ENCODE data around the gene PLBD1. TPM values are rescaled to one million over a fixed set of nuclear protein-coding genes. Genes with fewer than 3 reads are reported as not detected.

Gene PLBD1
- total and polyA plus RNA-seq, 4 donors = 1.4 to 7.5 (median 4.2) TPM

GRCh38 chr12:14612250-14612649 lies 44.6 kb upstream of the PLBD1 start:
- H3K27ac ChIP-seq (ENCODE audit: low read depth in 1 of 2, low read length in 2 of 2) = no peak overlapping the region
- no peak overlapping the region for H3K9ac ChIP-seq (ENCODE audit: low read depth in 1 of 2, low read length in 2 of 2)
- 83% methylated on average over 3 of the region's 3 CpGs for WGBS
- no peaks in the 10 kb centered on the region for H3K36me3 ChIP-seq (ENCODE audit: control insufficient read depth in 4 of 4, insufficient read depth in 3 of 4, low read depth in 1 of 4, low read length in 3 of 4)
- no peak overlapping the region for H3K4me3 ChIP-seq (ENCODE audit: low read depth in 1 of 3, low read length in 3 of 3)
- peaks cover 0 to 6% (median 4%) of the 10 kb centered on the region in 4 donors for H3K9me3 ChIP-seq (ENCODE audit: control insufficient read depth in 4 of 4, low read length in 3 of 4)
- H3K27me3 ChIP-seq (ENCODE audit: control insufficient read depth in 4 of 4, insufficient read depth in 4 of 4, low read length in 3 of 4) = no peaks in the 10 kb centered on the region
- H3K4me1 ChIP-seq (ENCODE audit: control insufficient read depth in 4 of 4, insufficient read depth in 4 of 4, low read length in 3 of 4) = peaks cover 0 to 4% (median 1%) of the 10 kb centered on the region in 4 donors
- TF ChIP-seq HNF4A (conservative IDR thresholded peaks at IDR 0.05) = no peak
- DNase-seq (ENCODE audit: low spot score) = no peak

GRCh38 chr12:14611640-14612203 lies 44.0 kb upstream of the PLBD1 start:
- no peak overlapping the region for H3K4me3 ChIP-seq (ENCODE audit: low read depth in 1 of 3, low read length in 3 of 3)
- TF ChIP-seq ATF3 (IDR thresholded peaks at IDR 0.05) (no peak), GABPA (IDR thresholded peaks at IDR 0.05 in 1 of 2, conservative IDR thresholded peaks at IDR 0.05 in 1 of 2) (no peak), YY1 (IDR thresholded peaks at IDR 0.05) (no peak), FOXA2 (IDR thresholded peaks at IDR 0.05) (no peak)
- no peak overlapping the region for H3K27ac ChIP-seq (ENCODE audit: low read depth in 1 of 2, low read length in 2 of 2)
- H3K36me3 ChIP-seq (ENCODE audit: control insufficient read depth in 4 of 4, insufficient read depth in 3 of 4, low read depth in 1 of 4, low read length in 3 of 4) = no peaks in the 10 kb centered on the region
- H3K9ac ChIP-seq (ENCODE audit: low read depth in 1 of 2, low read length in 2 of 2) = no peak overlapping the region
- H3K4me1 ChIP-seq (ENCODE audit: control insufficient read depth in 4 of 4, insufficient read depth in 4 of 4, low read length in 3 of 4) = peaks cover 0 to 4% (median 1%) of the 10 kb centered on the region in 4 donors
- DNase-seq (ENCODE audit: low spot score) = no peak
- H3K27me3 ChIP-seq (ENCODE audit: control insufficient read depth in 4 of 4, insufficient read depth in 4 of 4, low read length in 3 of 4) = no peaks in the 10 kb centered on the region
- 93% methylated on average over 3 of the region's 3 CpGs for WGBS
- H3K9me3 ChIP-seq (ENCODE audit: control insufficient read depth in 4 of 4, low read length in 3 of 4) = peaks cover 0 to 9% (median 4%) of the 10 kb centered on the region in 4 donors

- Histone ChIP-seq H3K27ac (ENCODE audit: low read depth in 1 of 2, low read length in 2 of 2) (no peak overlapping the region), H3K9ac (ENCODE audit: low read depth in 1 of 2, low read length in 2 of 2) (no peak overlapping the region), H3K27me3 (ENCODE audit: control insufficient read depth in 4 of 4, insufficient read depth in 4 of 4, low read length in 3 of 4) (no peaks in the 10 kb centered on the region), H3K36me3 (ENCODE audit: control insufficient read depth in 4 of 4, insufficient read depth in 3 of 4, low read depth in 1 of 4, low read length in 3 of 4) (no peaks in the 10 kb centered on the region), H3K4me3 (ENCODE audit: low read depth in 1 of 3, low read length in 3 of 3) (no peak overlapping the region), H3K9me3 (ENCODE audit: control insufficient read depth in 4 of 4, low read length in 3 of 4) (peaks cover 0 to 24% (median 5%) of the 10 kb centered on the region in 4 donors), H3K4me1 (ENCODE audit: control insufficient read depth in 4 of 4, insufficient read depth in 4 of 4, low read length in 3 of 4) (peaks cover 0 to 3% (median 0%) of the 10 kb centered on the region in 4 donors)
- DNase-seq (ENCODE audit: low spot score) = no peak
- TF ChIP-seq HNF4A (conservative IDR thresholded peaks at IDR 0.05) = no peak
- TF ChIP-seq EGR1 (IDR thresholded peaks at IDR 0.05; ENCODE audit: low read depth in 2 of 2) = no peak
- TF ChIP-seq SP1 (IDR thresholded peaks at IDR 0.05) = no peak
- TF ChIP-seq HNF4G (IDR thresholded peaks at IDR 0.05) = no peak
These were observed 39.9 kb upstream of the PLBD1 start for GRCh38 chr12:14607568-14607967.

GRCh38 chr12:14605401-14605989 lies 37.8 kb upstream of the PLBD1 start:
- Histone ChIP-seq H3K9me3 (ENCODE audit: control insufficient read depth in 4 of 4, low read length in 3 of 4) (peaks cover 0 to 20% (median 2%) of the 10 kb centered on the region in 4 donors), H3K36me3 (ENCODE audit: control insufficient read depth in 4 of 4, insufficient read depth in 3 of 4, low read depth in 1 of 4, low read length in 3 of 4) (no peaks in the 10 kb centered on the region), H3K27ac (ENCODE audit: low read depth in 1 of 2, low read length in 2 of 2) (no peak overlapping the region), H3K4me1 (ENCODE audit: control insufficient read depth in 4 of 4, insufficient read depth in 4 of 4, low read length in 3 of 4) (no peaks in the 10 kb centered on the region), H3K27me3 (ENCODE audit: control insufficient read depth in 4 of 4, insufficient read depth in 4 of 4, low read length in 3 of 4) (no peaks in the 10 kb centered on the region), H3K4me3 (ENCODE audit: low read depth in 1 of 3, low read length in 3 of 3) (peak overlapping the region in 1 of 3 donors; percentile 41), H3K9ac (ENCODE audit: low read depth in 1 of 2, low read length in 2 of 2) (no peak overlapping the region)
- WGBS = 60% methylated on average over 3 of the region's 3 CpGs
- DNase-seq (ENCODE audit: low spot score) = no peak
- no peak for TF ChIP-seq RAD21 (IDR thresholded peaks at IDR 0.05)
- TF ChIP-seq HNF4G (IDR thresholded peaks at IDR 0.05) = no peak
- no peak for TF ChIP-seq SP1 (IDR thresholded peaks at IDR 0.05)
- TF ChIP-seq RXRA (IDR thresholded peaks at IDR 0.05) = no peak
- no peak for TF ChIP-seq REST (IDR thresholded peaks at IDR 0.05)
- no peak for TF ChIP-seq JUND (IDR thresholded peaks at IDR 0.05)
- TF ChIP-seq ZBTB33 (IDR thresholded peaks at IDR 0.05) = no peak
- TF ChIP-seq FOXA2 (IDR thresholded peaks at IDR 0.05) = no peak
- TF ChIP-seq FOXA1 (IDR thresholded peaks at IDR 0.05) = no peak
- TF ChIP-seq EGR1 (IDR thresholded peaks at IDR 0.05; ENCODE audit: low read depth in 2 of 2) = no peak
- TF ChIP-seq NR2F2 (IDR thresholded peaks at IDR 0.05) = no peak
- no peak for TF ChIP-seq HNF4A (conservative IDR thresholded peaks at IDR 0.05)
- TF ChIP-seq CTCF (IDR thresholded peaks at IDR 0.05; ENCODE audit: low read depth, low read length, missing input control) = no peak
